OCI-LY7 (cell line): ENCODE data around the gene CTBP1. TPM values are rescaled to one million over a fixed set of nuclear protein-coding genes. Genes with fewer than 3 reads are reported as not detected.

ENCODE experiments used
- BruUV-seq: library from RNA; stranded (reverse); fragments of 400-500 nt; replicated peaks from 2 replicates; lab custom pipeline; 2021; lab: Mats Ljungman, UMichigan
- CTCF ChIA-PET: fragments of 300-600 bp; sonication (Branson Sonifier 250); formaldehyde crosslinking; loops from one replicate; lab custom pipeline; 2022; ENCODE audit warnings: antibody characterized with exemption; ENCODE audit not compliant: unreplicated experiment; lab: Charles Lee
- POLR2A ChIA-PET: fragments of 300-600 bp; sonication (Branson Sonifier 250); formaldehyde crosslinking; loops from one replicate; lab custom pipeline; 2022; ENCODE audit warnings: antibody characterized with exemption; lab: Charles Lee
- DNase-seq: peaks from one replicate; pipeline ENCODE4 v3.0.0-alpha.2; 2015; ENCODE audit warnings: low spot score
- H2AFZ ChIP-seq: fragments of 200-600 bp; sonication (generic), shearing (Covaris generic); 2 replicates; pipeline ENCODE4 v1.6.1; 2014; ENCODE audit warnings: mild to moderate bottlenecking, antibody characterized with exemption, low read length, moderate library complexity
- H3K27ac ChIP-seq: fragments of 200-600 bp; sonication (generic); 2 replicates; pipeline ENCODE4 v1.5.1; 2014; ENCODE audit warnings: mixed run types, low read depth, mild to moderate bottlenecking, moderate library complexity, low read length, inconsistent platforms; ENCODE audit not compliant: poor library complexity, severe bottlenecking
- H3K36me3 ChIP-seq: fragments of 200-600 bp; sonication (generic); 2 replicates; pipeline ENCODE4 v1.6.1; 2014; ENCODE audit warnings: mild to moderate bottlenecking, antibody characterized with exemption, low read length, moderate library complexity, mixed read lengths; ENCODE audit not compliant: insufficient read depth
- H3K4me1 ChIP-seq: fragments of 200-600 bp; sonication (generic); 2 replicates; pipeline ENCODE4 v1.5.1; 2014; ENCODE audit warnings: mild to moderate bottlenecking, low read length; ENCODE audit not compliant: insufficient read depth, poor library complexity, severe bottlenecking
- H3K4me2 ChIP-seq: fragments of 200-600 bp; sonication (generic); 2 replicates; pipeline ENCODE4 v1.6.1; 2014; ENCODE audit warnings: mild to moderate bottlenecking, low read length
- H3K4me3 ChIP-seq: fragments of 200-600 bp; sonication (generic); 2 replicates; pipeline ENCODE4 v1.5.1; 2014; ENCODE audit warnings: mild to moderate bottlenecking, low read depth, low read length; ENCODE audit not compliant: poor library complexity, severe bottlenecking
- H3K79me2 ChIP-seq: fragments of 200-600 bp; sonication (generic); 2 replicates; pipeline ENCODE4 v1.6.1; 2016; ENCODE audit warnings: low read depth, mild to moderate bottlenecking, low read length, moderate library complexity, mixed read lengths; ENCODE audit not compliant: insufficient read depth
- H3K9me2 ChIP-seq: fragments of 200-600 bp; sonication (generic); 2 replicates; pipeline ENCODE4 v1.6.1; 2016; ENCODE audit warnings: mild to moderate bottlenecking, low read length, mixed read lengths; ENCODE audit not compliant: insufficient read depth
- H3K9me3 ChIP-seq: fragments of 200-600 bp; sonication (generic); 2 replicates; pipeline ENCODE4 v1.6.1; 2014; ENCODE audit warnings: mild to moderate bottlenecking, mixed run types, low read length, mixed read lengths
- H4K20me1 ChIP-seq: fragments of 200-600 bp; sonication (generic); 2 replicates; pipeline ENCODE4 v1.6.1; 2014; ENCODE audit warnings: mild to moderate bottlenecking, antibody characterized with exemption, low read length, moderate library complexity, mixed read lengths; ENCODE audit not compliant: insufficient read depth
- EZH2phosphoT487 ChIP-seq: fragments of 200-600 bp; sonication (generic); IDR thresholded peaks from 2 replicates; pipeline ENCODE4 v1.6.1; 2018; ENCODE audit warnings: low read depth, borderline replicate concordance, mild to moderate bottlenecking, mixed run types, antibody characterized with exemption, low read length, moderate library complexity, mixed read lengths
- intact Hi-C: fragments of 100-400 bp; cut with micrococcal nuclease; formaldehyde crosslinking; loops from one replicate; pipeline ENCODE4 v1.10.0; 2022; ENCODE audit not compliant: unreplicated experiment
- total RNA-seq, 2 experiments: library from RNA; depleted of rRNA in 1 of 2; stranded (reverse); fragments of >200 nt in 1 of 2; shearing (Covaris generic) in 1 of 2; gene quantifications; 2 replicates each; pipeline ENCODE4 v1.2.3, GENCODE V29; 2014 to 2022
- TF ChIP-seq, protein P1 (sequence below): fragments of 200-600 bp; sonication (generic); conservative IDR thresholded peaks from 2 replicates; pipeline ENCODE4 v1.5.1; 2014; ENCODE audit warnings: mild to moderate bottlenecking, antibody characterized with exemption, low read length, moderate library complexity, mixed read lengths

The CTBP1 gene
- total RNA-seq, 2 experiments from 2014 or later = 238 to 311 TPM

GRCh38 chr4:1253831-1254230 is 4.9 kb upstream of the CTBP1 start:
- peaks cover 30% of the 10 kb centered on the region for H3K36me3 ChIP-seq
- intact Hi-C loops = no loop called here
- H2AFZ ChIP-seq = no peak overlapping the region
- peaks cover 8% of the 10 kb centered on the region; the same call in 1 of the 2 replicates for H3K79me2 ChIP-seq
- peaks cover 32% of the 10 kb centered on the region for H3K9me3 ChIP-seq
- no peak overlapping the region for H3K27ac ChIP-seq
- peaks cover 12% of the 10 kb centered on the region for H3K4me1 ChIP-seq
- H4K20me1 ChIP-seq = no peaks in the 10 kb centered on the region
- DNase-seq = no peak
- POLR2A ChIA-PET = no interaction called here
- no TSS peak for BruUV-seq
- CTCF ChIA-PET = no interaction called here
- H3K9me2 ChIP-seq = no peaks in the 10 kb centered on the region
- H3K4me3 ChIP-seq = no peak overlapping the region
- H3K4me2 ChIP-seq = no peak overlapping the region
- TF ChIP-seq EZH2phosphoT487 = no peak
- TF ChIP-seq, protein P1, sequence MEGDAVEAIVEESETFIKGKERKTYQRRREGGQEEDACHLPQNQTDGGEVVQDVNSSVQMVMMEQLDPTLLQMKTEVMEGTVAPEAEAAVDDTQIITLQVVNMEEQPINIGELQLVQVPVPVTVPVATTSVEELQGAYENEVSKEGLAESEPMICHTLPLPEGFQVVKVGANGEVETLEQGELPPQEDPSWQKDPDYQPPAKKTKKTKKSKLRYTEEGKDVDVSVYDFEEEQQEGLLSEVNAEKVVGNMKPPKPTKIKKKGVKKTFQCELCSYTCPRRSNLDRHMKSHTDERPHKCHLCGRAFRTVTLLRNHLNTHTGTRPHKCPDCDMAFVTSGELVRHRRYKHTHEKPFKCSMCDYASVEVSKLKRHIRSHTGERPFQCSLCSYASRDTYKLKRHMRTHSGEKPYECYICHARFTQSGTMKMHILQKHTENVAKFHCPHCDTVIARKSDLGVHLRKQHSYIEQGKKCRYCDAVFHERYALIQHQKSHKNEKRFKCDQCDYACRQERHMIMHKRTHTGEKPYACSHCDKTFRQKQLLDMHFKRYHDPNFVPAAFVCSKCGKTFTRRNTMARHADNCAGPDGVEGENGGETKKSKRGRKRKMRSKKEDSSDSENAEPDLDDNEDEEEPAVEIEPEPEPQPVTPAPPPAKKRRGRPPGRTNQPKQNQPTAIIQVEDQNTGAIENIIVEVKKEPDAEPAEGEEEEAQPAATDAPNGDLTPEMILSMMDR = no peak

GRCh38 chr4:1252928-1253492 is 4.1 kb upstream of the CTBP1 start:
- Histone ChIP-seq H3K79me2 (peaks cover 9% of the 10 kb centered on the region; the same call in 1 of the 2 replicates), H3K9me2 (no peaks in the 10 kb centered on the region), H3K36me3 (peaks cover 30% of the 10 kb centered on the region), H3K4me1 (peaks cover 12% of the 10 kb centered on the region), H3K4me3 (no peak overlapping the region), H3K4me2 (no peak overlapping the region), H3K27ac (no peak overlapping the region), H3K9me3 (peaks cover 25% of the 10 kb centered on the region), H4K20me1 (no peaks in the 10 kb centered on the region), H2AFZ (no peak overlapping the region)
- DNase-seq = no peak
- intact Hi-C loops = no loop called here
- TF ChIP-seq EZH2phosphoT487 = no peak
- TF ChIP-seq, protein P1 = no peak
- ChIA-PET POLR2A (no interaction called here), CTCF (no interaction called here)
- BruUV-seq = no TSS peak

- no peak overlapping the region for H3K4me3 ChIP-seq
- H3K27ac ChIP-seq = no peak overlapping the region
- intact Hi-C loops = loop anchor here (2.0 kb wide), 1 partner anchor 15 kb away; no protein-coding TSS in a partner anchor
- no TSS peak for BruUV-seq
- H3K9me2 ChIP-seq = no peaks in the 10 kb centered on the region
- H3K36me3 ChIP-seq = peaks cover 30% of the 10 kb centered on the region
- DNase-seq = no peak
- TF ChIP-seq, protein P1 = no peak
- no peak for TF ChIP-seq EZH2phosphoT487
- H3K4me1 ChIP-seq = peaks cover 18% of the 10 kb centered on the region
- H2AFZ ChIP-seq = no peak overlapping the region
- no peak overlapping the region for H3K4me2 ChIP-seq
- ChIA-PET CTCF (no interaction called here), POLR2A (no interaction called here)
- peaks cover 17% of the 10 kb centered on the region; the same call in 1 of the 2 replicates for H3K9me3 ChIP-seq
- H3K79me2 ChIP-seq = peaks cover 22% of the 10 kb centered on the region
- peaks cover 4% of the 10 kb centered on the region; the same call in 1 of the 2 replicates for H4K20me1 ChIP-seq
These were observed 2.8 kb upstream of the CTBP1 start for GRCh38 chr4:1251773-1252066.
